Tibial nerve (tissue), 4 donors: ENCODE results near the gene C2orf69. TPM values are rescaled to one million over a fixed set of nuclear protein-coding genes. Genes with fewer than 3 reads are reported as not detected.

Experiments used
- DNase-seq, 2 donors: peaks; one replicate each; pipeline ENCODE4 v3.0.0-alpha.2; 2019; ENCODE audit warnings: low spot score in 2 of 2
- H3K27ac ChIP-seq, 4 donors: fragments of 200-600 bp; sonication (generic) in 3 of 4; one replicate each; pipeline ENCODE4 v1.5.1; 2017 to 2019; ENCODE audit warnings: mild to moderate bottlenecking in 1 of 4
- H3K27me3 ChIP-seq, 2 donors: fragments of 200-600 bp; sonication (generic) in 1 of 2; one replicate each; pipeline versions ENCODE4 v1.5.1 to v1.6.0; 2017 to 2019
- H3K36me3 ChIP-seq, 3 donors: fragments of 200-600 bp; sonication (generic); one replicate each; pipeline ENCODE4 v1.5.1; 2018 to 2019
- H3K4me1 ChIP-seq, 4 donors: fragments of 200-600 bp; sonication (generic) in 3 of 4; one replicate each; pipeline ENCODE4 v1.5.1; 2017 to 2019
- H3K4me3 ChIP-seq, 4 donors: fragments of 200-600 bp; sonication (generic) in 3 of 4; one replicate each; pipeline ENCODE4 v1.5.1; 2017 to 2019; ENCODE audit warnings: mild to moderate bottlenecking in 1 of 4, moderate library complexity in 1 of 4
- H3K9me3 ChIP-seq, 4 donors: fragments of 200-600 bp; sonication (generic) in 3 of 4; one replicate each; pipeline ENCODE4 v1.5.1; 2017 to 2019
- EP300 ChIP-seq, 2 donors: sonication (generic); formaldehyde crosslinking; IDR thresholded peaks; one replicate each; pipeline ENCODE4 v1.6.1; 2017; ENCODE audit warnings: antibody characterized with exemption in 2 of 2, mild to moderate bottlenecking in 1 of 2
- POLR2A ChIP-seq, 2 donors: fragments of 450-650 bp; IDR thresholded peaks; one replicate each; pipeline ENCODE4 v1.6.1; 2017; ENCODE audit warnings: antibody characterized with exemption in 2 of 2, mild to moderate bottlenecking in 2 of 2, moderate library complexity in 2 of 2
- WGBS, 2 donors: methylation state at CpG; one replicate each; pipeline ENCODE4 v1.1.5; 2018; 5-methylcytosine and 5-hydroxymethylcytosine counted together
- total RNA-seq, 4 donors: library from RNA; depleted of rRNA; stranded (reverse); fragments of >200 nt; gene quantifications; one replicate each; pipeline ENCODE4 v1.1.0, GENCODE V29; 2016
- TF ChIP-seq, protein P1 (sequence below), 5 experiments: fragments of 200-600 bp in 3 of 5; fragments of 450-650 bp in 2 of 5; sonication (generic) in 3 of 5; IDR thresholded peaks; one replicate each; pipeline ENCODE4 v1.5.1; 2016 to 2019; ENCODE audit warnings: antibody characterized with exemption in 5 of 5, mild to moderate bottlenecking in 3 of 5, moderate library complexity in 2 of 5

Gene C2orf69
- total RNA-seq, 4 donors from 2014 or later: 6.1 to 14.3 (median 9.3) TPM

DNA sequence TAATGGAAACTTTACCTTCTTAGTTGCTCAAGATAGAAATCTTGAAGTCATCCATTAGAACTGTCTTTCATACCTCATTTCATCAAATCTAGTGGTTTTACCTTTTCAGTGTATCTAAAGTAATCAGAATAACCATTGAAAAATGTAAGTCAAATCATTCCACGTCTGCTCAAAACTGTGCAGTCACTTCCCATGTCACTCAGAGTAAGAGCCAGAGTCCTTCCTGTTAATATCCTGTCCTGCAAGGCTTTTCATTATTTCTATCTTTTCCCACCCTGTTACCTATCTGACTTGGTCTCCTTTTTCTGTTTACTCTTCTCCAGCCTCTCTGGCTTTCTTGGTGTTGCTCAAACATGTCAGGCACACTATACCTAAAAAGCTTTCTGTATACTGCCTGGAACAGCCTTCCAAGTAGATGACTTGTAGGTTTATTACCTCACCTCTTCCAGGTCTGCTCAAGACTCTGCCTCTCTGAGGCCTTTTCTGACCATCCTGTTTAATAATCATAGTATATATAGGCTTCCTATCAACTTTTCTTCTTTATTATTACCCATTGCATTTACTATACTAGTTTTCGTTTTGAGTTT, 3.4 kb downstream of the C2orf69 start:
- Histone ChIP-seq H3K27ac (no peak overlapping the region), H3K9me3 (peaks cover 0 to 8% (median 0%) of the 10 kb centered on the region in 4 donors), H3K27me3 (no peaks in the 10 kb centered on the region), H3K4me3 (no peak overlapping the region), H3K36me3 (peaks cover 0 to 40% (median 0%) of the 10 kb centered on the region in 3 donors), H3K4me1 (peaks cover 0 to 39% (median 12%) of the 10 kb centered on the region in 4 donors)
- 65 to 68% methylated on average over 2 of the region's 2 CpGs for WGBS, 2 donors
- no peak for DNase-seq
- TF ChIP-seq EP300 (IDR thresholded peaks at IDR 0.05) (no peak), POLR2A (IDR thresholded peaks at IDR 0.05) (no peak)
- TF ChIP-seq, protein P1, sequence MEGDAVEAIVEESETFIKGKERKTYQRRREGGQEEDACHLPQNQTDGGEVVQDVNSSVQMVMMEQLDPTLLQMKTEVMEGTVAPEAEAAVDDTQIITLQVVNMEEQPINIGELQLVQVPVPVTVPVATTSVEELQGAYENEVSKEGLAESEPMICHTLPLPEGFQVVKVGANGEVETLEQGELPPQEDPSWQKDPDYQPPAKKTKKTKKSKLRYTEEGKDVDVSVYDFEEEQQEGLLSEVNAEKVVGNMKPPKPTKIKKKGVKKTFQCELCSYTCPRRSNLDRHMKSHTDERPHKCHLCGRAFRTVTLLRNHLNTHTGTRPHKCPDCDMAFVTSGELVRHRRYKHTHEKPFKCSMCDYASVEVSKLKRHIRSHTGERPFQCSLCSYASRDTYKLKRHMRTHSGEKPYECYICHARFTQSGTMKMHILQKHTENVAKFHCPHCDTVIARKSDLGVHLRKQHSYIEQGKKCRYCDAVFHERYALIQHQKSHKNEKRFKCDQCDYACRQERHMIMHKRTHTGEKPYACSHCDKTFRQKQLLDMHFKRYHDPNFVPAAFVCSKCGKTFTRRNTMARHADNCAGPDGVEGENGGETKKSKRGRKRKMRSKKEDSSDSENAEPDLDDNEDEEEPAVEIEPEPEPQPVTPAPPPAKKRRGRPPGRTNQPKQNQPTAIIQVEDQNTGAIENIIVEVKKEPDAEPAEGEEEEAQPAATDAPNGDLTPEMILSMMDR (IDR thresholded peaks at IDR 0.05): no peak

DNA sequence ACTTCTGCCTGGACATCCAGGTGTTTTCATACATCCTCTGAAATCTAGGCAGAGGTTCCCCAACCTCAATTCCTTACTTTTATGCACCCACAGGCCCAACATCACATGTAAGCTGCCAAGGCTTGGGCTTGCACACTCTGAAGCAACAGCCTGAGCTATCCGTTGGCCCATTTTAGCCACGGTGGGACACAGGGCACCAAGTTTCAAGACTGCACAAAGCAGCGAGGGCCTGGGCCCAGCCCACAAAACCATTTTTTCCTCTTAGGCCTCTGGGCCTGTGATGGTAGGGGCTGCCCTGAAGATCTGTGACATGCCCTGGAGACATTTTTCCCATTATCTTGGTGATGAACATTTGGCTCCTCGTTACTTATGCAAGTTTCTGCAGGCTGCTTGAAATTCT, 5.9 kb downstream of the C2orf69 start:
- H3K9me3 ChIP-seq: peaks cover 0 to 8% (median 0%) of the 10 kb centered on the region in 4 donors
- no peak for TF ChIP-seq EP300 (IDR thresholded peaks at IDR 0.05)
- TF ChIP-seq, protein P1 (IDR thresholded peaks at IDR 0.05): no peak
- no peak for TF ChIP-seq POLR2A (IDR thresholded peaks at IDR 0.05)
- WGBS, 2 donors: 94 to 100% methylated on average over 4 of the region's 4 CpGs

DNA sequence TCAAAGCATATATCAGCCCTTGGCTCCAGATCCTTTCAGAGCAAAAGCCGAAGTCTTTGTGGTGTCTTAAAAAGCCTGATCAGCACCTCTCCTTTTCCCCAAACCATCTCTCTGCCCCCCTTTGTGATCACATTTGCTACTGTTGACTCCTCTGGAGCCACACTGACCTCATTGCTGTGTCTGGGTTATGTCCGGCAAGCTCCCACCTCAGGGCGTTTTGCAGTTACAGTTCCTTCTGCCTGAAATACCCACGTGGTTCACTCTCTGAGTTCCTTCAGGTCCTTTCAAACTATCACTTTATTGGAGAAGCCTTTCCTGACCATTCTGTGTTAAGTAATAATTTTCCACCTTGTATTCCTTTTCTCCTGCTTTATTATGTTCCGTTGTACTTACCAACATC, 11.8 kb downstream of the C2orf69 start:
- Histone ChIP-seq H3K4me3 (no peak overlapping the region), H3K27me3 (no peaks in the 10 kb centered on the region), H3K36me3 (peaks cover 0 to 27% (median 0%) of the 10 kb centered on the region in 3 donors), H3K4me1 (peaks cover 0 to 6% (median 0%) of the 10 kb centered on the region in 4 donors), H3K27ac (no peak overlapping the region), H3K9me3 (no peaks in the 10 kb centered on the region)
- WGBS, 2 donors: 52 to 54% methylated on average over 5 of the region's 5 CpGs
- TF ChIP-seq EP300 (IDR thresholded peaks at IDR 0.05) (no peak), POLR2A (IDR thresholded peaks at IDR 0.05) (no peak)
- TF ChIP-seq, protein P1 (IDR thresholded peaks at IDR 0.05): no peak
- DNase-seq: no peak

More for the DNA sequence above, 5.9 kb downstream of the C2orf69 start:
- Histone ChIP-seq H3K4me3 (no peak overlapping the region), H3K4me1 (peaks cover 0 to 26% (median 11%) of the 10 kb centered on the region in 4 donors), H3K27ac (no peak overlapping the region), H3K27me3 (no peaks in the 10 kb centered on the region), H3K36me3 (peaks cover 0 to 42% (median 0%) of the 10 kb centered on the region in 3 donors)
- DNase-seq: no peak

DNA sequence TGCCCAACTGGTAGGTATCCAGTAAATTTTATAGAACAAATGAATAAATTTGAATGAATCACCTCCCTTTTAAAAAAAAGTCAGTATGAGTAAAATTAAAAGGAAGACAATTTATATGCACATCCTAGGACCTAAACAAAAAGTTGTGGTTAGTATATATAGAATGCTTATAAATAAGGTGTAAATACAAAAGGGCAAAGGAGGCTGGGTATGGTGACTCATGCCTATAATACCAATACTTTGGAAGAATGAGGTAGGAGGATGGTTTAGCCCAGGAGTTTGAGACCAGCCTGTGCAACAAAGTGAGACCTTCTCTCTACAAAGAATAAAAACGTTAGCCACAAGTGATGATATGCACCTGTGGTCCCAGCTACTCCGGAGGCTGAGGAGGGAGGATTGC, 12.8 kb downstream of the C2orf69 start:
- no peak overlapping the region for H3K27ac ChIP-seq
- TF ChIP-seq POLR2A (IDR thresholded peaks at IDR 0.05) (no peak), EP300 (IDR thresholded peaks at IDR 0.05) (no peak)
- TF ChIP-seq, protein P1 (IDR thresholded peaks at IDR 0.05): no peak
- WGBS, 2 donors: 75 to 80% methylated on average over 2 of the region's 2 CpGs

DNA sequence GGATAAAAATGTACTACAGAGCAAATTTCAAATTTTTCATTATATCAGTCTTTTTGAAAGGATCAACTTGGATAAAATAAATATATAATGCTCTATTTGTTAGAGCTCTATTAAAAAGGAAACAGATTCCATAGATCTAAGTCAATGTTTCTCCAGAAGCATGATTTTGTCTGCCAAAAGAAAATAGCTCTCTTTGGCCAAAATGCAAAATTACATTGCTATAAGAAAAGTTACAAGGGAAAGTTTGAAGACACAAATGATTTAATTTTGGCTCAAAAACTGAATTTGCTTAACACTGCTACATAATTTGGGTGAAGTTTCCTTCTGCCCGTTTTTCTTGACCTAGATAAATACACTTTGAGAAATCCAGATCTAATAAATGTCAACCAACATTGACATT, 15.7 kb downstream of the C2orf69 start:
- 33 to 35% methylated on average over 1 of the region's 1 CpG for WGBS, 2 donors
- TF ChIP-seq, protein P1 (IDR thresholded peaks at IDR 0.05): no peak
- TF ChIP-seq POLR2A (IDR thresholded peaks at IDR 0.05) (no peak), EP300 (IDR thresholded peaks at IDR 0.05) (no peak)

More for the DNA sequence above, 12.8 kb downstream of the C2orf69 start:
- H3K36me3 ChIP-seq: peaks cover 0 to 16% (median 0%) of the 10 kb centered on the region in 3 donors
- no peaks in the 10 kb centered on the region for H3K9me3 ChIP-seq
- no peak overlapping the region for H3K4me3 ChIP-seq
- no peak for DNase-seq
- no peaks in the 10 kb centered on the region for H3K27me3 ChIP-seq
- H3K4me1 ChIP-seq: peaks cover 0 to 6% (median 0%) of the 10 kb centered on the region in 4 donors

More for the DNA sequence above, 15.7 kb downstream of the C2orf69 start:
- no peak overlapping the region for H3K4me3 ChIP-seq
- peaks cover 0 to 29% (median 0%) of the 10 kb centered on the region in 3 donors for H3K36me3 ChIP-seq
- peaks cover 0 to 6% (median 0%) of the 10 kb centered on the region in 4 donors for H3K4me1 ChIP-seq
- no peaks in the 10 kb centered on the region for H3K9me3 ChIP-seq
- no peak overlapping the region for H3K27ac ChIP-seq
- no peak for DNase-seq
- no peaks in the 10 kb centered on the region for H3K27me3 ChIP-seq
